ENCODE results near the gene P3H1.

- TF ChIP-seq POLR2A (IDR thresholded peaks at IDR 0.05) (no peak), CTCF (IDR thresholded peaks at IDR 0.05) (no peak)
These were observed 35.1 kb upstream of the P3H1 start for GRCh38 chr1:42801832-42802473.

Data from ovary (tissue), 3 donors.